ENCODE data around the gene CDCA4. TPM values are rescaled to one million over a fixed set of nuclear protein-coding genes. Genes with fewer than 3 reads are reported as not detected.

CDCA4 gene
- total RNA-seq, 1 donor from 2014 or later: 6.9 TPM

GRCh38 chr14:104994978-104995377 is 25.9 kb downstream of the CDCA4 start:
- Histone ChIP-seq H3K4me1 (no peaks in the 10 kb centered on the region), H3K9me3 (no peaks in the 10 kb centered on the region), H3K27me3 (ENCODE audit: low read depth) (no peaks in the 10 kb centered on the region), H3K36me3 (peaks cover 32% of the 10 kb centered on the region), H3K27ac (no peak overlapping the region), H3K4me3 (no peak overlapping the region)
- DNase-seq (no peak), ATAC-seq (no peak)
- intact Hi-C loops (cut with DNase I): no loop called here
- TF ChIP-seq CTCF (IDR thresholded peaks at IDR 0.05): no peak

- ATAC-seq: no peak
Measured at GRCh38 chr14:104993808-104994591, 26.9 kb downstream of the CDCA4 start.

GRCh38 chr14:104993306-104993705 is 27.6 kb downstream of the CDCA4 start:
- Histone ChIP-seq H3K27ac (no peak overlapping the region), H3K9me3 (no peaks in the 10 kb centered on the region), H3K4me3 (no peak overlapping the region), H3K27me3 (ENCODE audit: low read depth) (no peaks in the 10 kb centered on the region), H3K36me3 (peaks cover 36% of the 10 kb centered on the region), H3K4me1 (no peaks in the 10 kb centered on the region)
- intact Hi-C loops (cut with DNase I): no loop called here
- ATAC-seq: no peak
- no peak for DNase-seq
- TF ChIP-seq CTCF (IDR thresholded peaks at IDR 0.05): no peak

More at GRCh38 chr14:104993808-104994591, 26.9 kb downstream of the CDCA4 start:
- H3K9me3 ChIP-seq: no peaks in the 10 kb centered on the region
- H3K36me3 ChIP-seq: peaks cover 36% of the 10 kb centered on the region
- TF ChIP-seq CTCF (IDR thresholded peaks at IDR 0.05): no peak
- no peak for DNase-seq
- no peaks in the 10 kb centered on the region for H3K4me1 ChIP-seq
- H3K4me3 ChIP-seq: no peak overlapping the region
- H3K27ac ChIP-seq: no peak overlapping the region
- intact Hi-C loops (cut with DNase I): no loop called here
- H3K27me3 ChIP-seq (ENCODE audit: low read depth): no peaks in the 10 kb centered on the region

GRCh38 chr14:104992501-104992900 is 28.4 kb downstream of the CDCA4 start:
- Histone ChIP-seq H3K9me3 (no peaks in the 10 kb centered on the region), H3K27ac (no peak overlapping the region), H3K4me3 (no peak overlapping the region), H3K4me1 (no peaks in the 10 kb centered on the region), H3K36me3 (peaks cover 36% of the 10 kb centered on the region), H3K27me3 (ENCODE audit: low read depth) (no peaks in the 10 kb centered on the region)
- intact Hi-C loops (cut with DNase I): no loop called here
- TF ChIP-seq CTCF (IDR thresholded peaks at IDR 0.05): no peak
- ATAC-seq: no peak
- no peak for DNase-seq

- Histone ChIP-seq H3K27ac (no peak overlapping the region), H3K4me3 (no peak overlapping the region), H3K36me3 (peaks cover 36% of the 10 kb centered on the region), H3K27me3 (ENCODE audit: low read depth) (no peaks in the 10 kb centered on the region), H3K9me3 (no peaks in the 10 kb centered on the region), H3K4me1 (peaks cover 4% of the 10 kb centered on the region)
- DNase-seq (no peak), ATAC-seq (no peak)
- TF ChIP-seq CTCF (IDR thresholded peaks at IDR 0.05): no peak
- intact Hi-C loops (cut with DNase I): no loop called here
Measured at GRCh38 chr14:104991896-104992230, 29.0 kb downstream of the CDCA4 start.

Measured in lower lobe of right lung (tissue), 2 donors.